Lower leg skin (tissue), 3 donors: ENCODE results near the gene LIMS2.

Source experiments
- POLR2A ChIP-seq, 2 donors: fragments of 450-650 bp; IDR thresholded peaks; one replicate each; pipeline ENCODE4 v1.6.1; 2016 to 2017; ENCODE audit warnings: antibody characterized with exemption in 2 of 2, mild to moderate bottlenecking in 1 of 2, moderate library complexity in 1 of 2
- TF ChIP-seq, protein P1 (sequence below), 3 donors: fragments of 450-650 bp; IDR thresholded peaks; one replicate each; pipeline ENCODE4 v1.5.1; 2016; ENCODE audit warnings: antibody characterized with exemption in 3 of 3, mild to moderate bottlenecking in 3 of 3, moderate library complexity in 2 of 3

DNA sequence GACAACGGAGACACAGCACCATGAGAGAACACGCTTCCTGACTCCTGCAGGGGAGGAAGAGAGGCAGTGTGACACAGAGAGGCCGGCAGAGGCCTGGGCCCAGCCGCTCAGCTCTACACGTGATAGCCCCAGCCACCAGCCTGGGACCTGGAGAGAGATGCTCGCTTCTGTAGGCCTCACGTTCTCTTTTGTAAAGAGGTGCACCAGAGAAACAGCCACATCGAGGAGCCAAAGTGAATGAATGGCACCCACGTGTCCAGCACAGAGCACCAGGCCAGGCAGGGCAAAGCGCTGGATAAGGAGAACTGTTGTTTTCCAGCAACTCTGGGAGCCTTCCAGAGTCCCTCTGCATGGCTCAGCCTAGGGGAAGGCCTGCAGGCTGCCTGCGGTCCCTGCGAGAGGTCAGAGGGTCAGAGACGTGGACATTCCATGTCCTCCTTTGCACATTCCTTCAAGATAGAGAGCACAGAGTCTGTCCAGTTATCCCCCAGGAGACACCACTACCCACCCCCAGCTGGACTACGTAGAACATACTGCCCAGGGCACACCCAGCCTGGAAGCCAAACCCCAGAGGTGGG, 14.2 kb downstream of the LIMS2 start:
- no peak for TF ChIP-seq POLR2A (IDR thresholded peaks at IDR 0.05)
- TF ChIP-seq, protein P1, sequence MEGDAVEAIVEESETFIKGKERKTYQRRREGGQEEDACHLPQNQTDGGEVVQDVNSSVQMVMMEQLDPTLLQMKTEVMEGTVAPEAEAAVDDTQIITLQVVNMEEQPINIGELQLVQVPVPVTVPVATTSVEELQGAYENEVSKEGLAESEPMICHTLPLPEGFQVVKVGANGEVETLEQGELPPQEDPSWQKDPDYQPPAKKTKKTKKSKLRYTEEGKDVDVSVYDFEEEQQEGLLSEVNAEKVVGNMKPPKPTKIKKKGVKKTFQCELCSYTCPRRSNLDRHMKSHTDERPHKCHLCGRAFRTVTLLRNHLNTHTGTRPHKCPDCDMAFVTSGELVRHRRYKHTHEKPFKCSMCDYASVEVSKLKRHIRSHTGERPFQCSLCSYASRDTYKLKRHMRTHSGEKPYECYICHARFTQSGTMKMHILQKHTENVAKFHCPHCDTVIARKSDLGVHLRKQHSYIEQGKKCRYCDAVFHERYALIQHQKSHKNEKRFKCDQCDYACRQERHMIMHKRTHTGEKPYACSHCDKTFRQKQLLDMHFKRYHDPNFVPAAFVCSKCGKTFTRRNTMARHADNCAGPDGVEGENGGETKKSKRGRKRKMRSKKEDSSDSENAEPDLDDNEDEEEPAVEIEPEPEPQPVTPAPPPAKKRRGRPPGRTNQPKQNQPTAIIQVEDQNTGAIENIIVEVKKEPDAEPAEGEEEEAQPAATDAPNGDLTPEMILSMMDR (IDR thresholded peaks at IDR 0.05), result no peak
